HEK293 (cell line): Measurements from ENCODE around the gene TTC34.

ENCODE experiments used
- CTCF ChIA-PET: fragments of 350-600 bp; formaldehyde crosslinking; extraction: SDS; loops from one replicate; lab custom pipeline; 2021; ENCODE audit warnings: antibody characterized with exemption; lab: Yijun Ruan, JAX
- POLR2A ChIA-PET: fragments of 300-600 bp; formaldehyde crosslinking; extraction: SDS; loops from one replicate; lab custom pipeline; 2020; ENCODE audit warnings: antibody characterized with exemption, inconsistent platforms; lab: Yijun Ruan, JAX
- H3K27ac ChIP-seq: fragments of 200-500 bp; sonication (Bioruptor generic); 2 replicates; pipeline ENCODE4 v1.5.1; 2014; ENCODE audit warnings: low read depth, low read length, control low read depth, inconsistent platforms; ENCODE audit errors: extremely low read depth
- H3K36me3 ChIP-seq, 2 experiments: fragments of 200-500 bp in 1 of 2; sonication (Bioruptor generic) in 1 of 2; 1 replicate in 1 of 2; 2 replicates in 1 of 2; pipeline ENCODE4 v1.5.1; 2014 to 2017; ENCODE audit warnings: inconsistent platforms in 2 of 2, low read length in 2 of 2; ENCODE audit not compliant: control insufficient read depth in 2 of 2, insufficient read depth in 1 of 2
- H3K4me1 ChIP-seq: fragments of 200-500 bp; sonication (Bioruptor generic); 2 replicates; pipeline ENCODE4 v1.5.1; 2014; ENCODE audit warnings: mild to moderate bottlenecking, low read length, inconsistent platforms; ENCODE audit not compliant: control insufficient read depth, insufficient read depth
- H3K4me3 ChIP-seq: 2 replicates; pipeline ENCODE4 v1.5.1; 2011; ENCODE audit warnings: low read depth, mild to moderate bottlenecking, control low read depth, low read length, moderate library complexity
- H3K9me3 ChIP-seq: fragments of 200-500 bp; sonication (Bioruptor generic); 2 replicates; pipeline ENCODE4 v1.5.1; 2014; ENCODE audit warnings: low read depth, low read length, inconsistent platforms; ENCODE audit not compliant: control insufficient read depth, insufficient read depth
- GFI1B ChIP-seq: fragments of 450-650 bp; formaldehyde crosslinking; IDR thresholded peaks from 2 replicates; pipeline ENCODE4 v1.5.1; 2016; ENCODE audit warnings: missing biosample characterization, missing genetic modification characterization
- SP3 ChIP-seq: fragments of 450-650 bp; formaldehyde crosslinking; IDR thresholded peaks from 2 replicates; pipeline ENCODE4 v1.5.1; 2016; ENCODE audit warnings: missing biosample characterization, missing genetic modification characterization
- WT1 ChIP-seq: fragments of 450-650 bp; formaldehyde crosslinking; IDR thresholded peaks from 2 replicates; pipeline ENCODE4 v1.5.1; 2016; ENCODE audit warnings: missing biosample characterization, missing genetic modification characterization
- YY1 ChIP-seq: fragments of 450-650 bp; formaldehyde crosslinking; IDR thresholded peaks from 2 replicates; pipeline ENCODE4 v1.5.1; 2018; ENCODE audit warnings: missing biosample characterization, missing genetic modification characterization
- ZBTB48 ChIP-seq: fragments of 450-650 bp; formaldehyde crosslinking; IDR thresholded peaks from 2 replicates; pipeline ENCODE4 v1.5.1; 2016; ENCODE audit warnings: missing biosample characterization, missing genetic modification characterization
- ZEB2 ChIP-seq: fragments of 450-650 bp; formaldehyde crosslinking; IDR thresholded peaks from 2 replicates; pipeline ENCODE4 v1.5.1; 2016; ENCODE audit warnings: missing biosample characterization, missing genetic modification characterization
- ZIC2 ChIP-seq: fragments of 450-650 bp; formaldehyde crosslinking; IDR thresholded peaks from 2 replicates; pipeline ENCODE4 v1.5.1; 2016; ENCODE audit warnings: missing biosample characterization, missing genetic modification characterization
- ZNF184 ChIP-seq: fragments of 450-650 bp; IDR thresholded peaks from 2 replicates; pipeline ENCODE4 v1.5.1; 2018; ENCODE audit warnings: missing biosample characterization, mild to moderate bottlenecking, missing genetic modification characterization
- ZNF202 ChIP-seq: fragments of 450-650 bp; formaldehyde crosslinking; IDR thresholded peaks from 2 replicates; pipeline ENCODE4 v1.5.1; 2016; ENCODE audit warnings: missing biosample characterization, missing genetic modification characterization, borderline replicate concordance
- ZNF24 ChIP-seq: fragments of 450-650 bp; formaldehyde crosslinking; IDR thresholded peaks from 2 replicates; pipeline ENCODE4 v1.5.1; 2016; ENCODE audit warnings: missing biosample characterization, missing genetic modification characterization
- ZNF549 ChIP-seq: fragments of 450-650 bp; IDR thresholded peaks from 2 replicates; pipeline ENCODE4 v1.5.1; 2018; ENCODE audit warnings: missing biosample characterization, missing genetic modification characterization, mild to moderate bottlenecking, inconsistent platforms, moderate library complexity
- ZNF560 ChIP-seq: fragments of 450-650 bp; formaldehyde crosslinking; IDR thresholded peaks from 2 replicates; pipeline ENCODE4 v1.5.1; 2017; ENCODE audit warnings: missing biosample characterization, missing genetic modification characterization, borderline replicate concordance
- ZNF571 ChIP-seq: fragments of 450-650 bp; formaldehyde crosslinking; IDR thresholded peaks from 2 replicates; pipeline ENCODE4 v1.5.0; 2017; ENCODE audit warnings: missing biosample characterization, missing genetic modification characterization
- ZNF658 ChIP-seq: fragments of 450-650 bp; formaldehyde crosslinking; IDR thresholded peaks from 2 replicates; pipeline ENCODE4; 2016; ENCODE audit warnings: missing biosample characterization, missing genetic modification characterization
- ZNF701 ChIP-seq: fragments of 450-650 bp; formaldehyde crosslinking; IDR thresholded peaks from 2 replicates; pipeline ENCODE4 v1.5.1; 2016; ENCODE audit warnings: missing biosample characterization, missing genetic modification characterization
- ZNF76 ChIP-seq: fragments of 450-650 bp; formaldehyde crosslinking; IDR thresholded peaks from 2 replicates; pipeline ENCODE4; 2016; ENCODE audit warnings: low read depth, missing biosample characterization, missing genetic modification characterization, borderline replicate concordance
- ZNF768 ChIP-seq: fragments of 450-650 bp; formaldehyde crosslinking; IDR thresholded peaks from 2 replicates; pipeline ENCODE4 v1.5.1; 2018; ENCODE audit warnings: missing biosample characterization, mild to moderate bottlenecking, missing genetic modification characterization
- ZSCAN16 ChIP-seq: fragments of 450-650 bp; formaldehyde crosslinking; IDR thresholded peaks from 2 replicates; pipeline ENCODE4 v1.5.1; 2016; ENCODE audit warnings: missing biosample characterization, missing genetic modification characterization

Gene TTC34

DNA sequence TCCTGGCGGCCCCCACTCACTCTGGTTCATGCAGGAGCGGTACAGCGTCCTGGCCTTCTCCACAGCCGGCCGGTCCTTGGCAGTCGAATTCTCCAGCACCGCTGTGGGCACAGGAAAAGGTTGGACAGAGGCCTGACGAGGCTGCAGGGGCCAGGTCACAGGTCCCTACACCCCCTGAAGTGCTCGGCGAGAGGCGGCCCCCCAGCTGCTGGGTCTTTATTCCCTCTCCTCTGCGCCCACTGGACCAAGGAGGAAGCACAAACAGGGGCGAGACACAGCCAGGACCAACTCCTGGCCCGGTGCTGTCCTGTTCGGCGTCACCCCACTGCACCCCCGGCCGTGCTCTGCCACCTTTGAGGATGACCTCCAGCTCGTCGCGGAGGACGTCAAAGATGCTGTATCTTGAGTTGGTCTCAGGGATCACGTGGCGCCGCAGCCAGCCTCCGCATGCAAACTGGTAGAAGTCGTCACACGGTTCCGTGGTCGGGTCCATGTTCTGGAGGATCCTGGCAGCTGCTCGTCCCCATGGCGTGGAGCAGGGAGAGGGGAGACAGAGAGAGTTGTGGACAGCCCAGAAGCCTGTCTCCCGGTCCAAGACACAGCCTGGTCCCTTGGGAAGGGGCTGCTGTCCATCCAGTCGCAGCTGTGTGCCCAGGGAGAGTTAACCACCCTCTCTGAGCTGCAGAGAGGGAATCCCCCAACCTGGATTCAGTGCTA lies 192.0 kb downstream of the TTC34 start:
- TF ChIP-seq ZNF24 (tag by site-specific recombination) (no peak), ZNF560 (tag by site-specific recombination) (no peak), ZNF76 (tag by site-specific recombination) (no peak), ZNF768 (0 out of 2 replicates have a peak, but pooled peaks have one; percentile 25), WT1 (tag by site-specific recombination) (no peak)
- TF ChIP-seq, all 188 proteins: peak for 1
- H3K27ac ChIP-seq = no peak overlapping the region
- H3K9me3 ChIP-seq = no peaks in the 10 kb centered on the region
- POLR2A ChIA-PET = no interaction called here
- CTCF ChIA-PET = no interaction called here
- H3K4me3 ChIP-seq = no peak overlapping the region
- H3K36me3 ChIP-seq = no peaks in the 10 kb centered on the region
- no peaks in the 10 kb centered on the region for H3K4me1 ChIP-seq

GRCh38 chr1:2607641-2608091 lies 193.8 kb downstream of the TTC34 start:
- CTCF ChIA-PET = no interaction called here
- Histone ChIP-seq H3K4me3 (no peak overlapping the region), H3K4me1 (no peaks in the 10 kb centered on the region), H3K36me3 (no peaks in the 10 kb centered on the region), H3K9me3 (no peaks in the 10 kb centered on the region), H3K27ac (no peak overlapping the region)
- peak; percentile 92 for TF ChIP-seq ZIC2 (tag by site-specific recombination)
- TF ChIP-seq SP3 (tag by site-specific recombination) = no peak
- POLR2A ChIA-PET = no interaction called here

DNA sequence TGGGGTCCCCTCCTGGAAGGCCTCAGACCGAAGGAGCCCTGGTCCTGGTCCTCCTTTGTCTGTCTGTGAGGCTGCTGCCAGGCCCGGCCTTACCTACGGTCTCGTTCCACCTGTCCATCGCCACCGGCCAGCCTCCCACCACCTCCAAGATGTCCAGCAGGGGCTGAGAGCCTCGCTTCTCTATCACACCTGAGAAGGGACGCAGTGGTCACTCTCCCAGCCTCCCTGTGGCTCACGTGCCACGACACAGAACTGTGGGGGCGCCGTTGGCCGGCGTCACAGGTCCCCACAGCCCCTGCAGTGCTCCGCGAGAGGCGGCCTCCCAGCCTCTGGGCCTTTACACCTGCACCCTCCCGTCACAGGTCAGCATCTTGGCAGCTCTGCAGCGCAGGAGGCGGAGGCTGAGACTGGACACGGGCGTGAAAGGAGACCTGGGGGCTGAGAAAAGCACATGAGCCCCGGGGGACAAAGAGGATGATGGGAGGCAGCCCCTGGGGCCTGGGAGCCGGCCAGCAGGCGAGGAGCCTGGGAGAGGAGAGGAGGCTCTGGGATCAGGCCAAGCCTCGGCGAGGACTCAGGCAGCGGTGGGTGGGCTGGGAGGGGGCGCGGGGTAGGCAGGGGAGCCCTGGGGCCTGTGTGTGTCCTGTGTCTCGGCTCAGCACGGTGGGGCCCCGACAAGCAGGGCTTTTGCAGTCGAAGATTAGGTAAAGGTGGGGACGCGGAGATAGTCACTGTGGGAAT lies 194.4 kb downstream of the TTC34 start:
- Histone ChIP-seq H3K27ac (no peak overlapping the region), H3K4me3 (no peak overlapping the region), H3K4me1 (no peaks in the 10 kb centered on the region), H3K36me3 (no peaks in the 10 kb centered on the region), H3K9me3 (no peaks in the 10 kb centered on the region)
- POLR2A ChIA-PET = no interaction called here
- CTCF ChIA-PET = no interaction called here
- TF ChIP-seq GFI1B (tag by site-specific recombination) = no peak
- TF ChIP-seq ZBTB48 (tag by site-specific recombination) = no peak

- Histone ChIP-seq H3K4me1 (no peaks in the 10 kb centered on the region), H3K9me3 (no peaks in the 10 kb centered on the region), H3K36me3 (no peaks in the 10 kb centered on the region), H3K27ac (no peak overlapping the region), H3K4me3 (no peak overlapping the region)
- no peak for TF ChIP-seq YY1 (tag by site-specific recombination)
- TF ChIP-seq ZEB2 = no peak
- TF ChIP-seq ZSCAN16 (tag by site-specific recombination) = no peak
- no peak for TF ChIP-seq ZNF202 (tag by site-specific recombination)
- TF ChIP-seq ZNF658 (tag by site-specific recombination) = no peak
- no peak for TF ChIP-seq ZNF571
- TF ChIP-seq ZNF701 (tag by site-specific recombination) = no peak
- no peak for TF ChIP-seq ZNF184 (tag by site-specific recombination)
- TF ChIP-seq ZNF549 (tag by site-specific recombination) = no peak
- ChIA-PET POLR2A (no interaction called here), CTCF (no interaction called here)
Observed at GRCh38 chr1:2606396-2606880, 195.1 kb downstream of the TTC34 start.
